SKM-1 treated with dmso at 0.1 percent for 144 hours (cell line): ENCODE results near the gene AP4M1.

ENCODE experiments used
- DNase-seq: peaks from one replicate; lab custom pipeline; 2025; ENCODE audit not compliant: unreplicated experiment; lab: John Stamatoyannopoulos, UW

AP4M1 gene

GRCh38 chr7:100157334-100158228, 56.1 kb downstream of the AP4M1 start:
- peak; percentile 47 for DNase-seq
